ENCODE results near the gene ZFPM1.
"Not testable (repeated sequence)": the region's sequence is repeated elsewhere in the genome, so short reads cannot be mapped to it uniquely, and the experiment has no call there.

Gene ZFPM1

DNA sequence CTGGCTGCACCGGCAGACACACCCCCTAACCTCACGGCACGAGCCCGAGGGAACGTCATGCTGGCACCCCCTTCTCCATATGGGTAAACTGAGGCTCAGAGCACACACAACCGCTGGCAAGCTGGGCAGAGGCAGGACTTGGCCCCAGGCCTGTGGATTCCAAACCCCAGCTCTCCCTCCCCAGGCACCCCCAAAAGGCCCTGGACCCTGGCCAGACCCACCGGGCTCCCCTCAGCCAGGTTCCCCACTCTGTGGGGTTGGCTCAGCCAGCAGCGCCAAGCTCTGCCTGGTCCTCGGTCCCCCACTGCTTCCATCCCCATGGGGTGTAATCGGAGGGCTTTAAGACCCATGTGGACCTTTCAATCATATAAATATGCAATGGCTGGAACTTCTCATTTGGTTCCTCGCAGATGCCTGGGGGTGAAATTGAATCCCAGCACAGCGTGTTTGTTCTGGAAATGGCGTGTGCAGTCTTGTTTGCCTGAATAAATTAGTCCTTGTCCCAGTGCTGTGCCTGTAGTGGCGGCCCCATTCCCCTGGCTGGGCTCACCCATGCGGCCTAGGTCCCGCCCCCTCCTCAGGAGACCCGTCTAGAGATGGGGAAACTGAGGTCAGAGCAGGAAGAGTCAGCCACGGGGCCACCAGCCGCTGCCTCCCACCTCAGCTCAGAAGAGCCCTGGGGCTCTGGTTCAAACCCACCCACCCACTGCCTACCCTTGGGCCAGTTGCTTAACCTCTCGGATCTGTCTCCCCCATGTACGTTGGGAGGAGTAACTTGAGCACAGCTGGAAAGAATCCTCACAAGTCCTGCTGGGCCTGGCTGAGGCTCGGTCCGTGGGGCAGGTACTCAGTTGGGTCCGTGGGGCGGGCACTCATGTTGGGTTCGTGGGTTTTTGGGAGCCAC, 57.3 kb downstream of the ZFPM1 start:
- DNase-seq, result no peak

DNA sequence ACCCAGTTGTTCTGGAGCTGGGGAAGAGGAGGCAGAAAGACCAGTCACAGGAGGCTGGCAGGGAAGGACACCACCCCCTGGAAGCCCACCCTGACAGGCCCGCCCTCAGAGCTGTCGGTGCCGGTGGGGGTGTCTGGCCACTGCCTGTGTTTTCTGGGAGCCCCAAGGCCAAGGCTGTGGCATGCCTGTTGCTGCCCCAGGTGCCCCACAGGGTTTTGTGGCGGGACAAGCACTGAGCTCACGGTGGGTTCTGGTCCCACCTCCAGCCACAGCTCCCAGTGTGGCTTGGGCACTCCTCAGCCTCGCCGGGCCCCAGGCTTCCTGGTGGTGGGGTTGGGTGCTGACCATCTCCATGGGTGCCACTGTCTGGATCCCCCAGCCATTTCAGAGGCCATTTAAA, 58.0 kb downstream of the ZFPM1 start:
- DNase-seq, result no peak

DNA sequence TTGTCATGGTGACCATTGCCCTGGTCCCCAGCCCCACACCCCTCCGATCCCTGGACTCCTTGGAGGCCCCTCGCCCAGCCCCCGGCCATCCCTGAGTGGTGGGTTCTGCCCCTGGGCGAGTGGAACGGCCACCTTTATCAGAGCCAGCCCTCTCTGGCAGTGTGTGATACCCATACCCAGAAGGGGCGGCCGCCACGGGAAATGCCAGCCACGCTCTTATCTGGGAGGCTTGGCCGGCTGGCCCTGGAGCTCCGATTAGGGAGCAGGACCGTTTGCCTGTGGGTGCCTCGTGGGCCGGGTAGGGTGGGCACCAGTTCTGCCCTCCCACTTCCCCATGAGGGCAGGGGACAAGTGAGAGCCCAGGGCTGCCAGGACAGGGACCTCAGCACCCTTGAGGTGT, 58.8 kb downstream of the ZFPM1 start:
- no peak for DNase-seq

DNA sequence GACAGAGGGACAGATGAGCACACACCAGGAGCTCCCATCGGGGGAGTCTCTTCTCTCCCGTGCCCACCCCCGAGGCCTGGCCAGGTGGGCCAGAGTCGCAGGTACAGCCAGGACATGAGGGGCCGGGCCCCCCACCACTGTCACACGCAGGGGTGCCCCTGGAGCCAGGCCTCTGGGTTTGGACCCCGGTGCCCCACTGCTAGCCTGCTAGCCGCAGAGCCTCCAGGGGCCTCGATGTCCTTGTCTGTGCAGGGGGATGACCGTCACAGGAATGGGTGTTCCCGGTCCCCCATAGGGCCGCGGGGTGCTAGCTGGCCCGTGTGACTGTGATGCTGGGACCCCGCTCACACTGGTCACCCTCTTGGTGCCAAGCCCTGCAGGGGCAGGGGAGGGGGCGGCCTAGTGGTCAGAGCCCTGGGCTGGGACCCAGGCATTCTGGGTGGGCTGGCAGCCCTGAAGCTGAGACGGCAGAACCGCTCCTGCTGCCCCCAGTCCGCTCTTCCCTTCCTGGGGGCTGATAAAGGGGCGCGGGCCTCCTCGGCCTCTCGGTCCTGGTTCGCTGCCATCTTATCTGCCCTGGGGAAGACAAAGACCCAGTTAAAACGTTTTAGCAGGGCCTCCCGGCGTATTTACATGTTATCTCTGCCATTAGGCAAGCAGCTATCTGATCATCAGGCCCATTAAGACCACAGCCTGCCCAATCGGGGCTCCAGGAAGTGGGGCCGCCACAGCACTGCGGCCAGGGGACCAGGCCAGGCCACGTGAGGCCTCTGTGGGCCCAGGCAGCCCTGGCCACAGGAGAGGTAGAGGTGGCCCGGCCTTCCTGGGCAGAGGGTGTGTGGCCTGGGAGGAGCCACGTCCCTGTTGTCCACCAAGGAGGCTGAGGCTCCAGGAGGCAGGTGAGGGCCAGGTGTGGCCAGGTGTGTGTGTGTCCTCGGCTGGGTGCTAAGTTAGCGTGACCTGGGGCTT, 59.9 kb downstream of the ZFPM1 start:
- DNase-seq, result no peak

DNA sequence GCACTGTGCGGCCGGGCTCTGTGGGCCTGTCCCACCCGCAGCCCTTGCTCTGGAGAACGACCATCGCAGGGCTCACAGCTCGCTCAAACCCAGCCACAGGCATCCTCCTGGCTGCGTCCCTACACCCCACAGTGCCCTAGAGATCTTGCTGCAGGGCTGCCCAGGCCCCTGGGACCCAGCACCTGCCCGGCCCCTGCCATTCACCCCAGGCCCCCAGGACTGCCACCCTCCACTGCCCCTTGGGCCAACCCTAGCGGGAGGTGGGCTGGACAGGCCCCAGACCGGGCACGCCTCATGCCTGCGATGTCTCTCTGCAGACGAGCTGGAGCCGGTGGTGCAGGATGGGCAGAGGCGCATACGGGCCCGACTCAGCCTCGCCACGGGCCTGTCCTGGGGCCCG, 61.0 kb downstream of the ZFPM1 start:
- DNase-seq, result no peak

DNA sequence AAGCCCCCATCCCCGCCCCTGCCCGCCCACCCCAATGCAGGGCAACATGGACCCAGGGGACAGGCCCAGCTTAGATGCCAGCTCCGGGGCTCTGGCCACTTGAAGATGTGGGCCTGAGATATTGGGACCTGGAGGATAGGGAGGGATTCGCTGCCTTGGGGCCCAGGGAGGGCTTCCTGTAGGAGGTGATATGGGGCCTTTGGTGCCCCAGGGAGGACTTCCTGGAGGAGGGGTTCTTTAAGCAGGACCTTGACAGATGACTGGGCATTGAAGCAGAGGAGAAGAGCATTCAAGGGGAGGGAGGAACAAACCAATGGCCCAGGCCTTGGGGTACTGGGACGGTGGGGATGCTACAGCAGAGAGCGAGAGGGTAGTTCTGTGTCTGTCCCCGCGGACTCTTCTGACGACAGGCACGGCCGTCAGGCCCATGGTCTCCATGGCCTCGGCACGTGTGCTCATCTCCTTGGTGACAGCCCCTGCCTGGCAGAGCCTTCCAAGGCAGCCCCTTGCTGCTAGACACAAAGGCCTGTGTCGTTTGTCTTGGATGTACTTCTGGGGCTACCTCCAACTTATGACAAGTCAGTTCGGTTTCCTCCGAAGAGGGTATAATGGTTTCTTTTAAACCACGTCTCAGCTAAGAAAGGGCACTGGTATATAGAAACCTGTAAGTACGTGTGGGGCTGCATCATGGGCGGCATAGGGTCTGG, 61.6 kb downstream of the ZFPM1 start:
- DNase-seq, result peak in 12 of 58 donors; percentile 13 to 44 (median 28)

DNA sequence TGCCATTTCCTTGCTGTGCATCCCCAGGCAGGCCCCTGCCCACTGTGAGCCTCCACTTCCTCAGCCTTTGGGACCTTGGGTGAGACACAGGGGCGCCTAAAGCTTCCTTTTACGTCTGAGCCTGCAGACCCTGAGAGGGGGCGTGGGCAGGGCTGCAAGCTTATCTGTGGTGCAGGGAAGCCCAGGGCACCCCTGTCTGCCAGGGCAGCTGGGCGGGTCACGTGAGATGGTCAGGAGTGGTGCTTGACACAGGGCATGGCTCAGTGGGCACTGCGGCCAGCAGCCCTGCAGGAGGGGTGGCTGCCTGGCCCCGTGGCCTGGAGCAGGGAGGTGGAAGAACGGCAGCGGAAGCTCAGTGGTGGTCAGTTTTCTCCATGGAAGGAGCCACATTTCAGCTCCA, 62.3 kb downstream of the ZFPM1 start:
- no peak for DNase-seq

DNA sequence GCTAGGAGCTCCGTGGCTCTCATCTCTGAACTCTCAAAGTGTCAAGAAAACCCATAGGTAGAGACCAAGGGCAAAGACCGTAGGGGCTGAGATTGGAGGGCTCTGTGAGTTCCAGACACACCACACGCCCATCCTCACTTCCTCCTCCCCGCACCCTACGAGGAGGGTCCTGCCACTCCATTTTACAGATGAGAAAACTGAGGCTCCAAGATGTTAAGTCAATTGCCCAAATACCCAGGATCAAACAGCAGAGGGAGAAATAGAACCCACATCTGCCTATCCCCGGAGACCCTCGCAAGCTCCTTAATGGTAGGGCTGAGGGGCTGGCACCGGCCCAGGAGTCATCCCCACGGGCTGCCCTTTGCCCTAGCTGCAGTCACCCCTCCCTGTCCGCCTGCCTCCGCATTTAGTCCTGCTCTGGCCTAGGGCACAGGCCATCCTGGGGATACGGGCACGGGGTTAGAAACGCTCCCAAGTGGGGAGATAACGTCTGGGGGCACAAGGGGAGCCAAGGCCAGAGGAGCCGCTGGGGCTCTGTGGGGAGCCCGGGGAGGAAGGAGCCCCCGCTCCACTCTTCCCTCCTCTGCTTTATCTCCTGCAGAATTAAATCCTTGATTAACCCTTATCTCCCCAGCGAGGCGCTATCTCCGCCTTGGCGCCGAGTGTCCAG, 63.0 kb downstream of the ZFPM1 start:
- no peak for DNase-seq

DNA sequence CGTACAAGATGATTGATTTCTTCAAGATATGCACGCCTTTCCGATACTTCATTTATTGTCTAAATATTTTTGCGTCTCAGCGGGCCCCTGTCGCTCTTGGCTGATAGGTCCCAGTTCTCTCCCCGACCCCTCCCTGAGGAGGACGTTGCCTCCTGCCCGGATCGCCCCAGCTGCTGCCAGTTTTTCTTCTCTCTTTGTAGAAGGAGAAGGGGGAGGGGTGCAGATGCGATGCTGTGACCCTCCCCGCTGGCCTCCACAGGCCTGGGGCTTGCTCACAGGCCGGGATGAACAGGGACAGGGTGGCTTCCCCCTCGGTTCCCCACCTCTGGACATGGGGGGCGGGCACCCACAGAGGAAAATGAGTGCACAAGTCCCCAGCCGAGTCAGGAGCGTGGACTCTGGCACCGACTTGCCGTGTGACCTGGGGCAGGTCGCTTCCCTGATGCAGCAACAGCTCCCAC, 63.6 kb downstream of the ZFPM1 start:
- DNase-seq, result no peak

DNA sequence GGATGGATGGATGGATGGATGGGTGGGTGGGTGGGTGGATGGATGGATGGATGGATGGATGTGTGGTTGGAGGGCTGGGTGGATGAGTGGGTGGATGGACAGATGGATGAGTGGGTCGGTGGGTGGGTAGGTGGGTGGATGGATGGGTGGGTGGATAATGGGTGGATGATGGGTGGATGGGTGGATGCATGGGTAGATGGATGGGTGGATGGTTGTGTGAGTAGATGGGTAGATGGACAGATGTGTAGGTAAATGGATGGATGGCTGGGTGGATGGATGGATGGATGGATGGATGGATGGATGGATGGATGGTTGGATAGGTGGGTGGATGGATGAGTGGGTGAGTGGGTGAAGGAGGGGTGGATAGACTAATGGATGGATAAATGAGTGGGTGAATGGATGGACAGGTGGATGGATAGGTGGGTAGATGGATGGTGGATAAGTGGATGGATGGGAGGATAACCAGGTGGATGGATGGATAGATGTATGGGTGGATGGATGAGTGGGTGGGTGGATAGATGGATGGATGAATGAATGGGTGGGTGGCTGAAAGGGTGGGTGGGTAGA, 64.2 kb downstream of the ZFPM1 start:
- not testable (repeated sequence) for DNase-seq

DNA sequence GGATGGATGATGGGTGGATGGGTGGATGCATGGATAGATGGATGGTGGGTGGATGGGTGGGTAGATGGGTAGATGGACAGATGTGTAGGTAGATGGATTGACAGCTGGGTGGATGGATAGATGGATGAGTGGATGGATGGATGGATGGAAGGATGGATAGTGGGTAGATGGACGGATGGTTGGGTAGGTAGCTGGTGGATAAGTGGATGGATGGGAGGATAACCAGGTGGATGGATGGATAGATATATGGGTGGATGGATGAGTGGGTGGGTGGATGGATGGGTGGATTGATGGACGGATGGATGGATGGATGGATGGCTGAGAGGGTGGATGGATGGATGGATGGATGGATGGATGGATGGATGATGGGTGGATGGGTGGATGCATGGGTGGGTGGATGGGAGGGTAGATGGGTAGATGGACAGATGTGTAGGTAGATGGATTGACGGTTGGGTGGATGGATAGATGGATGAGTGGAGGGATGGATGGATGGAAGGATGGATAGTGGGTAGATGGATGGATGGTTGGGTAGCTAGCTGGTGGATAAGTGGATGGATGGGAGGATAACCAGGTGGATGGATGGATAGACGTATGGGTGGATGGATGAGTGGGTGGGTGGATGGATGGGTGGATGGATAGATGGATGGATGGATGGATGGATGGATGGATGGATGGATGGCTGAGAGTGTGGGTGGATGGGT, 65.5 kb downstream of the ZFPM1 start:
- DNase-seq, result not testable (repeated sequence)

DNA sequence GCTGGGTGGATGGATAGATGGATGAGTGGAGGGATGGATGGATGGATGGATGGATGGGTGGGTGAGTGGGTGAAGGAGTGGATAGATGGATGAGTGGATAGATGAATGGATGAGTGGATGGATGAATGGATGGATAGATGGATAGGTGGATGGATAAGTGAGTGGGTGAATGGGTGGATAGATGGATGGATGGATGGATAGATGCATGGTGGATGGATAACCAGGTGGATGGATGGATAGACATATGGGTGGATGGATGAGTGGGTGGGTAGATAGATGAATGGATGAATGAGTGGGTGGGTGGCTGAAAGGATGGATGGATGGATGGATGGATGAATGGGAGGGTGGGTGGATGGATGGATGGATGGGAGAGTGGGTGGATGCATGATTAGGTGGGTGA, 66.2 kb downstream of the ZFPM1 start:
- no peak for DNase-seq

DNA sequence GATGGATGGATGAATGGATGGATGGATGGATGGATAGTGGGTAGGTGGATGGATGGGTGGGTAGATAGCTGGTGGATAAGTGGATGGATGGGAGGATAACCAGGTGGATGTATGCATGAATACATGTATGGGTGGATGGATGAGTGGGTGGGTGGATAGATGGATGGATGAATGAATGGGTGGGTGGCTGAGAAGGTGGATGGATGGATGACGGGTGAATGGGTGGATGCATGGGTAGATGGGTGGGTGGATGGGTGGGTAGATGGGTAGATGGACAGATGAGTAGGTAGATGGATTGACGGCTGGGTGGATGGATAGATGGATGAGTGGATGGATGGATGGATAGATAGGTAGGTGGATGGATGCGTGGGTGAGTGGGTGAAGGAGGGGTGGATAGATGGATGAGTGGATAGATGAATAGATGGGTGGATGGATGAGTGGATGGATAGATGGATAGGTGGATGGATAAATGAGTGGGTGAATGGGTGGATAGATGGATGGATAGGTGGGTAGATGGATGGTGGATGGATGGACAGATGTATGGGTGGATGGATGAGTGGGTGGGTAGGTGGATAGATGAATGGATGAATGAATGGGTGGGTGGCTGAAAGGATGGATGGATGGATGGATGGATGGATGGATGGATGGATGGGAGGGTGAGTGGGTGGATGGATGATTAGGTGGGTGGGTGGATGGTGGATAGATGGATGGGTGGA, 67.0 kb downstream of the ZFPM1 start:
- no peak for DNase-seq

DNA sequence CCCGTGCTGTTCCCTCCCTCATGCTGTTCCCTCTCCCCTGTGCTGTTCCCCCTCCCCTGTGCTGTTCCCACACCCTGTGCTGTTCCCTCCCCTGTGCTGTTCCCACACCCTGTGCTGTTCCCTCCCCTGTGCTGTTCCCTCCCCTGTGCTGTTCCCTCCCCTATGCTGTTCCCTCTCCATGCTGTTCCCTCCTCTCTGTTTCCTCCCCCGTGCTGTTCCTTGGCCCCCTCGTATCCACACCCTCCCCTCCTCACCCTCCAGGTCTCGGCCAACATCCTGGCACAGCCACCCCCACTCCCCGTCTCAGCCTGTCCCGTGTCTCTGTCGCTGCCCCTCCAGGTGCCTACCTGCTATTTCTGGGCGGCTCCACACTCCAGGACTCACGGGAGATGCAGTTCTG, 68.6 kb downstream of the ZFPM1 start:
- DNase-seq, result no peak

DNA sequence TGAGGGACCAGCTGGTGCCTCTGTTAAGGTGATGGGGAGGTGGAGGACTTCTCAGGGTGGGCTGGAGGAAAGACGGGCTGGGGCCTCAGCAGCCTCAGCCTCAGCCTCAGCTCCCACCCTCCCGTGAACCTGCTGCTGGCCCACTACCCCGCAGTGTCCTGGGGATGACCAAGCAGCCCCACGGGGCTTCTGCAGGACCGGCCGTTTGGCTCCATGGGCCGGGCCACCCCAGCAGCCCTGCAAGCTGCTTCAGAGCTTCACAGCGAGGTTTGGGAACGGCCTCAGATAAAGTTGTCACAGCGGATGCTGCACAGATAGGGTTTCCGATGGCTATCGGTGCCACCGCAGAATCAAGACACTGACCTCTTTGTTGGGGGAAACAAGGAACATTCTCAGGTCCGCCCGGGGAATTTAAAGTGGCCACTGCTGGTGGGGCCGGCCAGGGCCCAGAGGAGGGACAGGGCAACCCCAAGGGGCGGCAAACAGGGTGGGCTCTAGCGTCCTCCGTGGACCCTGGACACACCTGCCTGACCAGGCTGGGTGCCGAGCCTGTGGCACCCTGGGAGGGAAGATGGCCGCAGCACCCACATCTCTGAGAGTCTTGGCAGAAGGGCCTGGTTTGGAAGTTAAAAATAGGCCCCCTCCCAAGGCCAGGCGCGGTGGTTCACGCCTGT, 69.3 kb downstream of the ZFPM1 start:
- peak in 1 of 58 donors; percentile 27 for DNase-seq

DNA sequence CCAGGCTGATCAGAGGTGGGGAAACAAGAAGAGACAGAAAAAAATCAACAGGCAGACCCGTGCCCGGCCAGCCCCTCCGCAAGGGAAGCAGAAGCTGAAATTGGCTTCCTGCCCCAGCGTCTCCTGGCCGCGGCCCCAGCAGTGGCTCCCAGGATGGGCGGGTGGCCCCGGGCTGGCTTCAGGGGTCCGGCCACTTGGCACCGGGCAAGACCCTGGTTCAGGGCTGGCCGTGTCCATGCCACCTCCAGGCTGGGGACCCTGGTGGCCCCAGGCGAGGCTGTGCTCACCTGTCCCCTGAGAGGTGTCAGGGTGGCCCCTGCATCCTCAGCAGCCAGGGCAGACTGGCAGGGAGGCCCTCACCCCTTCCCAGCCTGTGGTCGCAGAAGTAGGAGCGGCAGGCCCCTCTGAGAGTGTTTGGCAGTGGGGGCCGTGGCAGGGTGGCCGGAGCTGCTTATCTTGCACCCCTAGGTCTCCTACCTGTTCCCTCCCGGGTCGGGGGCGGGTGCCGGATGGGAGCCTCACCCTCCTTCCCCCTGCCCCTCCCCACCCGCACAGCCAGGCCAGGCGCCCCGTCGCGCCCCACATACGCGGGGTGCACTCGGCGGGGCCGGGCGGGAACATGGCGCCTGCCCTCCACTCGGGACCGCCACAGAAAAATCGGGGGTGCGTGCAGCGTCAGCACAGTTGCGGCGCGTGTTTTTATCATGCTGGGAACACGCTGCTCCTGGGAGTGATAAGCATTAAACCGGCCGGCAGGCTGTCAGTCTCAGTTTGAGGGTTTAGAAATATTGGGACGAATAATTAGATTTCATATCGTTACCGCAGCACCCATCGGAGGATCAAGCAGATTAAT, 70.5 kb downstream of the ZFPM1 start:
- peak in 3 of 58 donors; percentile 23 to 32 (median 25) for DNase-seq

DNA sequence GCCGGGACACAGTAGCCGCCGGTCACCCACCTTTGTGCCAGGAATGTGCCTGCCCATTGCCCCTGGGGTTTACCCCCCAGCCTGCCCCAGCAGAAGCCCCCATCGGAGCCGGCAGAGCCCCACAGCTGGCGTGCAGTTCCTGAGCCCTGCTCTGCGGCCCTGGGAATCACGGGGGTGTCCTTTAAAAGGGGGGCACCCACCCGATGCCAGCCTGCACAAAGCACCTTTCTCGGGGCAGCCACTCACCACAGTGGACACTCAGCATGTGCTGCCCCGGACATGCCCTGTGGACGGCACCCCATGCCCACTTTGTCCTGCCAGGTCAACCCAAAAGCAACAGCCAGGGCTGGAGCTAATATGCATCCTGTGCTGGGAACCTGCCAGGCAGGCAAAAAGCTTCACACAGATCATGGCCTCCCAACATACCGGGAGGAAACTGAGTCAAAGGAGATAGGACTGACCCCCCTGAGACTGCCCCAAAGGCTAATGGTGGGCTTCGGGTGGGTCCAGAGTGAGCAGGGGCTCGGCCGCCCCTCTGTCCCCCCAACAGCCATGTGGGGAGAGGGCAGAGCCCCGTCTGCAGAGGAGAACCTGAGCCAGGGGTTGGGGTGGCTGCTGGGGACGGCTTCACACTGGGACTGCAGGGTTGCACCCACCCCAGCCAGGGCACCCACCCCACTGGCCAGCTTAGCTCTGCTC, 71.3 kb downstream of the ZFPM1 start:
- no peak for DNase-seq

Data from anterior cingulate cortex (tissue), 58 donors.